ENCODE measurements around the gene RNF114. TPM values are rescaled to one million over a fixed set of nuclear protein-coding genes. Genes with fewer than 3 reads are reported as not detected.

Gene RNF114
- polyA plus RNA-seq, 1 experiment: 69.6 TPM

- CTCF ChIA-PET: interaction anchor here (0.6 to 1.0 kb wide), 5 partner anchors 11 to 195 kb away, joined by 3 to 7 read pairs (median 5); no protein-coding TSS in a partner anchor
- H3K9me3 ChIP-seq (ENCODE audit: control insufficient read depth, insufficient read depth, low read length): no peaks in the 10 kb centered on the region; the same call in 1 of the 2 replicates
- no peaks in the 10 kb centered on the region for H3K27me3 ChIP-seq (ENCODE audit: control insufficient read depth, insufficient read depth, low read length)
- H3K27ac ChIP-seq (ENCODE audit: low read depth, low read length): no peak overlapping the region
- H3K4me3 ChIP-seq (ENCODE audit: low read depth, low read length): peak overlapping the region; percentile 98
- POLR2A ChIA-PET: interaction anchor here (1.0 kb wide), 1 partner anchor 69 kb away, joined by 3 read pairs; no protein-coding TSS in a partner anchor
- no peak for DNase-seq (ENCODE audit: low read depth, low spot score)
- TF ChIP-seq CTCF (IDR thresholded peaks at IDR 0.05; ENCODE audit: low read depth, low read length): 0 out of 2 replicates have a peak, but pooled peaks have one; percentile 15
Measured at GRCh38 chr20:49914310-49915117, 21.7 kb upstream of the RNF114 start.

- H3K9me3 ChIP-seq (ENCODE audit: control insufficient read depth, insufficient read depth, low read length): no peaks in the 10 kb centered on the region; the same call in 1 of the 2 replicates
- no peaks in the 10 kb centered on the region for H3K27me3 ChIP-seq (ENCODE audit: control insufficient read depth, insufficient read depth, low read length)
- CTCF ChIA-PET: interaction anchor here (0.6 to 1.0 kb wide), 3 partner anchors 12 to 194 kb away, joined by 3 to 5 read pairs (median 3); no protein-coding TSS in a partner anchor
- H3K27ac ChIP-seq (ENCODE audit: low read depth, low read length): no peak overlapping the region
- no peak for TF ChIP-seq CTCF (IDR thresholded peaks at IDR 0.05; ENCODE audit: low read depth, low read length)
- no peak for DNase-seq (ENCODE audit: low read depth, low spot score)
- POLR2A ChIA-PET: interaction anchor here (1.0 to 1.9 kb wide), 3 partner anchors 21 to 68 kb away, joined by 3 to 9 read pairs (median 3); partner anchors contain the start of gene RNF114
- peak overlapping the region; percentile 98 for H3K4me3 ChIP-seq (ENCODE audit: low read depth, low read length)
Measured at GRCh38 chr20:49915118-49915379, 21.1 kb upstream of the RNF114 start.

GRCh38 chr20:49915380-49916145 is 20.6 kb upstream of the RNF114 start, which contains the start of gene SPATA2:
TSS of gene SPATA2 (minus strand) at chr20:49915529. CDS start at chr20:49908490, 7,039 bp downstream.
- peak within 1 kb of the TSS; percentile 98 for H3K4me3 ChIP-seq (ENCODE audit: low read depth, low read length)
- no peak for TF ChIP-seq CTCF (IDR thresholded peaks at IDR 0.05; ENCODE audit: low read depth, low read length)
- H3K27ac ChIP-seq (ENCODE audit: low read depth, low read length): peak within 1 kb of the TSS; percentile 100
- no peaks in the 10 kb centered on the region for H3K27me3 ChIP-seq (ENCODE audit: control insufficient read depth, insufficient read depth, low read length)
- ChIA-PET CTCF (interaction anchor here (1.4 kb wide), 2 partner anchors 49 to 156 kb away, joined by 3 to 4 read pairs; no protein-coding TSS in a partner anchor), POLR2A (interaction anchor here (0.8 to 1.9 kb wide), 4 partner anchors 17 to 68 kb away, joined by 3 to 9 read pairs (median 4); partner anchors contain the start of gene RNF114)
- H3K9me3 ChIP-seq (ENCODE audit: control insufficient read depth, insufficient read depth, low read length): no peaks in the 10 kb centered on the region; the same call in 1 of the 2 replicates
- DNase-seq (ENCODE audit: low read depth, low spot score): peak; percentile 88

- CTCF ChIA-PET: interaction anchor here (0.7 to 1.4 kb wide), 3 partner anchors 48 to 169 kb away, joined by 3 to 4 read pairs (median 4); no protein-coding TSS in a partner anchor
- no peak for DNase-seq (ENCODE audit: low read depth, low spot score)
- Histone ChIP-seq H3K9me3 (ENCODE audit: control insufficient read depth, insufficient read depth, low read length) (no peaks in the 10 kb centered on the region; the same call in 1 of the 2 replicates), H3K27ac (ENCODE audit: low read depth, low read length) (peak overlapping the region; percentile 100), H3K4me3 (ENCODE audit: low read depth, low read length) (peak overlapping the region; percentile 98), H3K27me3 (ENCODE audit: control insufficient read depth, insufficient read depth, low read length) (no peaks in the 10 kb centered on the region)
- POLR2A ChIA-PET: interaction anchor here (0.6 to 1.9 kb wide), 5 partner anchors 16 to 115 kb away, joined by 3 to 15 read pairs (median 7); partner anchors contain the start of gene RNF114
- no peak for TF ChIP-seq CTCF (IDR thresholded peaks at IDR 0.05; ENCODE audit: low read depth, low read length)
Measured at GRCh38 chr20:49916146-49917002, 19.8 kb upstream of the RNF114 start.
